ENCODE measurements around the gene SH2D6.

The SH2D6 gene

DNA sequence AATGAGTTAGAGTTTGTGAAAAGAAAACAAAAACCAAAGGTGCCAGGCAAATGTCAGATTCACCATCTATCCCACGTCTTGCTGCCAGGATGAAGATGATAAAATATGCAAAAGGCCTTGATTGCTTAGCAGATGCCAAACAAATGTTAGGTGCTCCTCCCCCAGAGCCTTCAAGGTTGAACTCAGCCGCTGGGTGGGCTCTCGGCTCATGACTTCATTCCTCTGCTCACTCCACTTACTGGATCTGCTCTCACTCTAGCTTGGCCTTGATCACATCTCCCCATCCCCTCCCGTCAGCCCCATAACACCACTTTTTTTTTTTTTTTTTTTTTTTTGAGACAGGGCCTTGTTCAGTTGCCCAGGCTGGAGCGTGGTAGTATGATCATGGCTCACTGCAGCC, 38.5 kb downstream of the SH2D6 start:
- H3K4me1 ChIP-seq (ENCODE audit: control insufficient read depth, insufficient read depth, low read length, poor library complexity, severe bottlenecking) = no peaks in the 10 kb centered on the region
- WGBS, 2 experiments (ENCODE audit: insufficient coverage in 2 of 2) = 83 to 87% methylated on average over 3 to 4 of the region's 5 CpGs
- no peaks in the 10 kb centered on the region for H3K9me3 ChIP-seq (ENCODE audit: control insufficient read depth, low read length)
- H3K4me3 ChIP-seq (ENCODE audit: extremely low read depth, insufficient read depth, low read length, poor library complexity, severe bottlenecking) = no peak overlapping the region
- H3K36me3 ChIP-seq (ENCODE audit: control insufficient read depth, insufficient read depth, low read length) = no peaks in the 10 kb centered on the region
- no peak overlapping the region for H3K27ac ChIP-seq (ENCODE audit: low read depth, low read length, severe bottlenecking)

DNA sequence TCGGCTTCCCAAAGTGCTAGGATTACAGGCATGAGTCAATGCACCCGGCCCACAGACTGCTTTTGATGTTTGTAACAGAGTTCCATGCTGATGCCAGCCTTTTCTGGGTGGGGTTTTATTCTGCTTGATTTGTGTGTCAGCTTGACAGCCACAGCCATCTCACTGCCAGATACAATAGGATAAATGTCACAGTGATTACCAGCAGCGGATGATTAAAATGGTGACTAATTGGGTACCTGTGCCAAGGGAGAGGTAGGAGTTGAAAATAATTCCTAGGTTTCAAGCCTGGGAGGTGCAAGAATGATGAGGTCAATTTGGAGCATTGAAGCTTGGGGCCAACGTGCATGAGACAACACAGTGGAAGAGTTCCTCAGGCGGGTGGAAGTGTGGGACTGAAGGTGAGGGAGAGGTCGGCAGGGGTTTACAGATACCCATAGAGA, 39.4 kb downstream of the SH2D6 start:
- WGBS, 2 experiments (ENCODE audit: insufficient coverage in 2 of 2) = 83 to 87% methylated on average over 4 of the region's 6 CpGs
- Histone ChIP-seq H3K4me1 (ENCODE audit: control insufficient read depth, insufficient read depth, low read length, poor library complexity, severe bottlenecking) (no peaks in the 10 kb centered on the region), H3K27ac (ENCODE audit: low read depth, low read length, severe bottlenecking) (no peak overlapping the region), H3K36me3 (ENCODE audit: control insufficient read depth, insufficient read depth, low read length) (no peaks in the 10 kb centered on the region), H3K9me3 (ENCODE audit: control insufficient read depth, low read length) (no peaks in the 10 kb centered on the region), H3K4me3 (ENCODE audit: extremely low read depth, insufficient read depth, low read length, poor library complexity, severe bottlenecking) (no peak overlapping the region)

- no peak overlapping the region for H3K27ac ChIP-seq (ENCODE audit: low read depth, low read length, severe bottlenecking)
- H3K36me3 ChIP-seq (ENCODE audit: control insufficient read depth, insufficient read depth, low read length) = no peaks in the 10 kb centered on the region
- 65 to 69% methylated on average over 10 of the region's 12 CpGs for WGBS, 2 experiments (ENCODE audit: insufficient coverage in 2 of 2)
- no peaks in the 10 kb centered on the region for H3K4me1 ChIP-seq (ENCODE audit: control insufficient read depth, insufficient read depth, low read length, poor library complexity, severe bottlenecking)
- H3K9me3 ChIP-seq (ENCODE audit: control insufficient read depth, low read length) = no peaks in the 10 kb centered on the region
- H3K4me3 ChIP-seq (ENCODE audit: extremely low read depth, insufficient read depth, low read length, poor library complexity, severe bottlenecking) = no peak overlapping the region
Measured at GRCh38 chr2:85458601-85459563, 40.4 kb downstream of the SH2D6 start.

DNA sequence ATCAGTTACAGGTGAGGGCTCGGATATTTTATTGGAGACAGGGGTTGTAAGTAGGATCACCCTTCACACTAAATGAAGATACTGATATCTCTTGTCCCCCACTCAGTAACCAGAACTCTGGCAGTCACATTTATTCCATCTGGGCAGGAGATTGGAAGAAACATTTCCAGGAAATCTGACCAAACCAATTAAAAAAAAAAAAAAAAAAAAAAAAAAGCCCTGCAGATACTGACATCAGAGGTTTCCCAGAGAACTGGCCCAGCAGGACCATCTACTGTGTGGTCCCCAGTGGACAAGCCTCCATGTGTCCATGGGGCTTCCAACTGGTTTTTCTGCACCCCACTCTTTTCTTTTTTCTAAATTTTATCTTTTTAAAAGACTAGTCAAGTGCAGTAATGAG, 41.3 kb downstream of the SH2D6 start:
- Histone ChIP-seq H3K9me3 (ENCODE audit: control insufficient read depth, low read length) (no peaks in the 10 kb centered on the region), H3K4me3 (ENCODE audit: extremely low read depth, insufficient read depth, low read length, poor library complexity, severe bottlenecking) (no peak overlapping the region), H3K4me1 (ENCODE audit: control insufficient read depth, insufficient read depth, low read length, poor library complexity, severe bottlenecking) (no peaks in the 10 kb centered on the region), H3K36me3 (ENCODE audit: control insufficient read depth, insufficient read depth, low read length) (no peaks in the 10 kb centered on the region), H3K27ac (ENCODE audit: low read depth, low read length, severe bottlenecking) (no peak overlapping the region)
- WGBS, 2 experiments (ENCODE audit: insufficient coverage in 2 of 2) = no CpG with 5 or more reads among the region's 1 CpG

- H3K27ac ChIP-seq (ENCODE audit: low read depth, low read length, severe bottlenecking) = no peak overlapping the region
- 92 to 100% methylated on average over 2 of the region's 2 CpGs for WGBS, 2 experiments (ENCODE audit: insufficient coverage in 2 of 2)
- no peaks in the 10 kb centered on the region for H3K4me1 ChIP-seq (ENCODE audit: control insufficient read depth, insufficient read depth, low read length, poor library complexity, severe bottlenecking)
- H3K36me3 ChIP-seq (ENCODE audit: control insufficient read depth, insufficient read depth, low read length) = no peaks in the 10 kb centered on the region
- no peak overlapping the region for H3K4me3 ChIP-seq (ENCODE audit: extremely low read depth, insufficient read depth, low read length, poor library complexity, severe bottlenecking)
- no peaks in the 10 kb centered on the region for H3K9me3 ChIP-seq (ENCODE audit: control insufficient read depth, low read length)
Measured at GRCh38 chr2:85462322-85462721, 43.8 kb downstream of the SH2D6 start.

DNA sequence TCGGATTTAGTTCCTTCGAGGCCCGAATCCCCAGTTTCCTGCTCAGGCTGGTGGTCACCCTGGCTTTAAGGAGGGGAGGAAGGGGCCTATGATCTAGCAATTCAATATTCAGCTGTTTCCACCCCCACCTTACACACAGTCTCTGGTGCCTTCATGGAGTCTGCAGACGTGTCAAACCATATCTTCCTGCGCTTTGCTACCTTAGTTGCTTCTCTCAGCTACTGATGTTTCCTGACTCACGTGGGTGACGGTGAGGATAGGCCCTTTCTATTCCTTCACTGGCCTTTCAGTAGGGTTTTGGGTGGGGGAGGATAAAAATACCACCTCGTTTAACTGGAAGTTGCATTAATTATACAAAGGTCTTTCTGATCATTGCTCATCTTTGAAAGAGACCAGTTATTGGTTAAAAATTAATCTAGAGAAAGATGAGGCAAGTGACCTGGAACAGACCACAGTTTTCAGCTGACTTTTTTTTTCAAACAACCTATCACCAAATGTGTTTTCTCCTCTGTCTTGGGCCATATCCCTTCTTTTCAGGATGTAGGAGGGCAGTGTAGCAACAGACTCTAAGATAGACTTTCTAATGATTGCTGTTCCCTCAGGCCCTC, 49.7 kb downstream of the SH2D6 start:
- Histone ChIP-seq H3K9me3 (ENCODE audit: control insufficient read depth, low read length) (no peaks in the 10 kb centered on the region), H3K36me3 (ENCODE audit: control insufficient read depth, insufficient read depth, low read length) (no peaks in the 10 kb centered on the region), H3K4me1 (ENCODE audit: control insufficient read depth, insufficient read depth, low read length, poor library complexity, severe bottlenecking) (no peaks in the 10 kb centered on the region), H3K27ac (ENCODE audit: low read depth, low read length, severe bottlenecking) (no peak overlapping the region), H3K4me3 (ENCODE audit: extremely low read depth, insufficient read depth, low read length, poor library complexity, severe bottlenecking) (no peak overlapping the region)
- WGBS, 2 experiments (ENCODE audit: insufficient coverage in 2 of 2) = 94% methylated on average over 3 of the region's 8 CpGs; no CpG with 5 or more reads in 1 of the 2 experiments

DNA sequence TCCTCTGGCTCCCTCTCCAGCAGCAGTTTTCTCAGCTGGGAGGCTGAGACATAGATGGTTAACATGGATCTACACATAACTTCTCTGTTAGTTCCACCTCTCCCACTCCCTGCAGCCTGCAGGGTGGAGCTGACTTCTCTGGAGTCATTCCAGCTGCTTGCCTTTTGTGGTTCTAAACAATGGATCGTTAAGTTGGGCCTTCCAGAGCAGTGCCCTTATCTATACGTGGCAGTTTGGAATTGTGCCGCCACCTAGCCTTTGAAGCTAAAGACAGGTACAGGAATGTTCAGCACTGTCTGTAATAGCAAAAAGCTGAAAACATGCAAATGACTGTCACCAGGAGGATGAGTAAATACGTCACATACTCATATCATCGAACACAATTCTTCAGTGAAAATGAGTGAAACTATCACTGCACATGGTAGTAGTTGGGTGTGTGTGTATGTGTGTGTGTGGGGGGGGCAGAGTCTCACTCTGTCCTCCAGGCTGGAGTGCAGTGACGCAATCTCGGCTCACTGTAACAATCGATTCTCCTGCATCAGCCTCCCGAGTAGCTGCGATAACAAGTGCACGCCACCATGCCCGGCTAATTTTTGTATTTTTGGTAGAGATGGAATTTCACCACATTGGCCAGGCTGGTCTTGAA, 50.3 kb downstream of the SH2D6 start:
- WGBS, 2 experiments (ENCODE audit: insufficient coverage in 2 of 2) = 82 to 84% methylated on average over 7 to 10 of the region's 12 CpGs
- H3K36me3 ChIP-seq (ENCODE audit: control insufficient read depth, insufficient read depth, low read length) = no peaks in the 10 kb centered on the region
- no peaks in the 10 kb centered on the region for H3K4me1 ChIP-seq (ENCODE audit: control insufficient read depth, insufficient read depth, low read length, poor library complexity, severe bottlenecking)
- no peak overlapping the region for H3K27ac ChIP-seq (ENCODE audit: low read depth, low read length, severe bottlenecking)
- no peak overlapping the region for H3K4me3 ChIP-seq (ENCODE audit: extremely low read depth, insufficient read depth, low read length, poor library complexity, severe bottlenecking)
- H3K9me3 ChIP-seq (ENCODE audit: control insufficient read depth, low read length) = no peaks in the 10 kb centered on the region

DNA sequence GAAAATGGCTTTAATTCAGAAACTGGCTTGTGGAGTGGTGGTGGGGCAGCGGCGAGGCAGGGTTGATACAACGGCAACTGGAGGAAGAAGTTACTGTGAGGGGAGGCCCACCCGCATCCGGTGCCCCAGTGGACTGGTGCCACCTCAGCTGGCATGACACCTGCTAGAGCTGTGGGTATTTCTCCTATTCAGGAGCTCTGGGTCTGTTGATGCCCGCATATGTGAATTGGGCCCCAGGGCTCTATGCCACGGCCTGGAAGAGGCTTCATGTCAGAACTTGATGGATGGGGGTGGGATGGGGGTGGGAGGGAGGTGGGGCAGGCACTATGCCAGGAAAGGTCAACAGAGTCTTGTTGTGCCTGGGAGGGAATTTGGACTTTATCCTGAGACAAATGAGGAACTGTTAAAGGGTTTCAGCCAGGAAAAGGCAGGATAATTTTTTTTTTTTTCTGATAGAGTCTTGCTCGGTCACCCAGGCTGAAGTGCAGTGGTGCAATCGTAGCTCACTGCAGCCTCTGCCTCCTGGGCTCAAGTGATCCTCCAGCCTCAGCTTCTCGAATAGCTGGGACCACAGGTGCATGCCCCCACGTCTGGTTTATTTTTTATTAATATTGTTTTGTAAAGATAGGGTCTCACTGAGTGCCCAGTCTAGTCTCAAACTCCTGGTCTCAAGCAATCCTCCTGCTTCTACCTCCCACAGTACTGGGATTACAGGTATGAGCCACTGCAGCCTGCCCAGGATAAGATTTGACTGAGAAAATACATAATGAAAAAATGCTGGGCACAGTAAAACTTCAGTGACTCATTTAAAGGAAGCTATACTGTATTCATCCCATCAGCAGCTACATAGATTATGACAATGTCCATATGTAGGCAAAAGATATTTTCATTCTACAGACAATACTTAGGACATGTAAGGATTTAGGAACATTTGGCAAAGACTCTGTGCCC, 52.6 kb downstream of the SH2D6 start:
- no peaks in the 10 kb centered on the region for H3K9me3 ChIP-seq (ENCODE audit: control insufficient read depth, low read length)
- WGBS, 2 experiments (ENCODE audit: insufficient coverage in 2 of 2) = 90 to 94% methylated on average over 5 to 8 of the region's 11 CpGs
- H3K27ac ChIP-seq (ENCODE audit: low read depth, low read length, severe bottlenecking) = no peak overlapping the region
- H3K36me3 ChIP-seq (ENCODE audit: control insufficient read depth, insufficient read depth, low read length) = no peaks in the 10 kb centered on the region
- peaks cover 4% of the 10 kb centered on the region for H3K4me1 ChIP-seq (ENCODE audit: control insufficient read depth, insufficient read depth, low read length, poor library complexity, severe bottlenecking)
- H3K4me3 ChIP-seq (ENCODE audit: extremely low read depth, insufficient read depth, low read length, poor library complexity, severe bottlenecking) = no peak overlapping the region

GRCh38 chr2:85472261-85472660, 53.7 kb downstream of the SH2D6 start:
- WGBS, 2 experiments (ENCODE audit: insufficient coverage in 2 of 2) = 100% methylated on average over 2 of the region's 4 CpGs

More at GRCh38 chr2:85472261-85472660, 53.7 kb downstream of the SH2D6 start:
- Histone ChIP-seq H3K27ac (ENCODE audit: low read depth, low read length, severe bottlenecking) (no peak overlapping the region), H3K4me1 (ENCODE audit: control insufficient read depth, insufficient read depth, low read length, poor library complexity, severe bottlenecking) (peaks cover 6% of the 10 kb centered on the region), H3K9me3 (ENCODE audit: control insufficient read depth, low read length) (no peaks in the 10 kb centered on the region), H3K4me3 (ENCODE audit: extremely low read depth, insufficient read depth, low read length, poor library complexity, severe bottlenecking) (no peak overlapping the region), H3K36me3 (ENCODE audit: control insufficient read depth, insufficient read depth, low read length) (no peaks in the 10 kb centered on the region)

Data from mesodermal cell (in vitro differentiated cells).